Right forelimb (tissue), 1 donor: ENCODE data around the gene FSIP1.

Experiments used
- DNase-seq: peaks from one replicate; pipeline ENCODE4 v3.0.0-alpha.2; 2018

The FSIP1 gene

DNA sequence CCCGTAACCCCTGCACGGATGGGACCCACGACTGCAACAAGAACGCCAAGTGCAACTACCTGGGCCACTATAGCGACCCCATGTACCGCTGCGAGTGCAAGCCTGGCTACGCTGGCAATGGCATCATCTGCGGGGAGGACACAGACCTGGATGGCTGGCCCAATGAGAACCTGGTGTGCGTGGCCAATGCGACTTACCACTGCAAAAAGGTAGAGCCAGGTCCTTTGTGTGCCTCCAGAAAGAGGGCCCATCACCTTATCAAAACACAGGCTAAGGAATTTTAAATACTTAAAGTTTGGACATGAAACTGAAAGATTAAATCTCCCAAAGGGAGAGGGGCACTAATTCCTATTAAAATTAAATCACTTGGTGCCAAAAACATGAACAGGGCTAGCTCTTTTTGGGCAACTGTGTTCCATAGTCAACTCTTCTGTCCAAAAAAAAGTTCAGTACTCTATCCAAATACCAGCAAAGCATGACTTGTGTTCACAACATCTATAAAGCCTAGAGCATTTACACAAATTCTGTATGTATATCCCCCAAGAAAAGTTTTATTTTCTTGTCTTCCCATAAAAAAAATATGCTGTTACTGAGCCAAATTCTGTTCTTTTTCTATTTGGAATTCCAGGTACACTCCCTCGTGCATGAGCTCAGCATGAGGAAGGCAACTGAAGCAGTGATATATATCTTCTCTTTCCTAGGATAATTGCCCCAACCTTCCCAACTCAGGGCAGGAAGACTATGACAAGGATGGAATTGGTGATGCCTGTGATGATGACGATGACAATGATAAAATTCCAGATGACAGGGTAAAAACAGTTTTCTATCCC is 192.6 kb downstream of the FSIP1 start:
- DNase-seq, result no peak

DNA sequence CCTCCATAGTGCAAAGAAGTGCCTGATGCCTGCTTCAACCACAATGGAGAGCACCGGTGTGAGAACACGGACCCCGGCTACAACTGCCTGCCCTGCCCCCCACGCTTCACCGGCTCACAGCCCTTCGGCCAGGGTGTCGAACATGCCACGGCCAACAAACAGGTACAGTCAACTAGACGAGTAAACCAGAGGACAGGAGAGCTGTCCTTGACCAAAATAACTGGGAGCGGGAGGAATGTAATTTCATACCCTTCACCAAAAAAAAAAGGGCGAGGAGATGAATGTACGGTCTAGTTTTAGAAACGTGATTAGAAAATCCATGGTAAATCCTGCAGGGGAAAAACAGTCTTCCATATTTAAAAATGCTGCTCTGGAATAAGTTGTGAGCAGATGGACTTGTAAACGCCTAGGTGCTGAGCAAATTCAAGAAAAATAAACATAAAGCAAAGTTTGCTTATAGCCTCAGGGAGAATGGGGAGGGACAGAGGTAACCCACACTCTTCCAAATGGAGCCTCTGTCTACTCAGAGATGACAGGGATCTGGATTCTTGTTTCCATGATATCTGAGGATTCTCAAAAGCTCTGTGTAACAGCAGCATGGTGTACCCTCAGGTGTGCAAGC is 193.3 kb downstream of the FSIP1 start:
- DNase-seq, result no peak

DNA sequence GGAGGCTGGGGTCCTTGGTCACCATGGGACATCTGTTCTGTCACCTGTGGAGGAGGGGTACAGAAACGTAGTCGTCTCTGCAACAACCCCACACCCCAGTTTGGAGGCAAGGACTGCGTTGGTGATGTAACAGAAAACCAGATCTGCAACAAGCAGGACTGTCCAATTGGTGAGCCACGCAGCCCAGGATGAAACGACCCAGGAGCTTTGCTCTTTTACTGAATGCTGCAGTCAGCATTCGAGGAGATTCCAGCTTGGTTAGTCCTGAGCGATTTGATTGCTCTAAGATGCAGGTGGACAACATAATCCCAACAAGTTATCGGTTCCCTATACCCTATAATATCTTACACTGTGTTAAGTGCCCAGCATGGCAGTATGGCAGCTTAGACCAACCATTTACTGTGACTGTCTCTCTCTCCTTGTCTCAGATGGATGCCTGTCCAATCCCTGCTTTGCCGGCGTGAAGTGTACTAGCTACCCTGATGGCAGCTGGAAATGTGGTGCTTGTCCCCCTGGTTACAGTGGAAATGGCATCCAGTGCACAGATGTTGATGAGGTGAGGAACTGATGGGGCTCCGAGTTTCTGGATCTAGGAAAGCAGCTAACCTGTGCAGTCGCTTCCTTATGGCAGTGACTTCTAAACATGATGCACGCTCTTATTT is 194.0 kb downstream of the FSIP1 start:
- DNase-seq, result no peak

DNA sequence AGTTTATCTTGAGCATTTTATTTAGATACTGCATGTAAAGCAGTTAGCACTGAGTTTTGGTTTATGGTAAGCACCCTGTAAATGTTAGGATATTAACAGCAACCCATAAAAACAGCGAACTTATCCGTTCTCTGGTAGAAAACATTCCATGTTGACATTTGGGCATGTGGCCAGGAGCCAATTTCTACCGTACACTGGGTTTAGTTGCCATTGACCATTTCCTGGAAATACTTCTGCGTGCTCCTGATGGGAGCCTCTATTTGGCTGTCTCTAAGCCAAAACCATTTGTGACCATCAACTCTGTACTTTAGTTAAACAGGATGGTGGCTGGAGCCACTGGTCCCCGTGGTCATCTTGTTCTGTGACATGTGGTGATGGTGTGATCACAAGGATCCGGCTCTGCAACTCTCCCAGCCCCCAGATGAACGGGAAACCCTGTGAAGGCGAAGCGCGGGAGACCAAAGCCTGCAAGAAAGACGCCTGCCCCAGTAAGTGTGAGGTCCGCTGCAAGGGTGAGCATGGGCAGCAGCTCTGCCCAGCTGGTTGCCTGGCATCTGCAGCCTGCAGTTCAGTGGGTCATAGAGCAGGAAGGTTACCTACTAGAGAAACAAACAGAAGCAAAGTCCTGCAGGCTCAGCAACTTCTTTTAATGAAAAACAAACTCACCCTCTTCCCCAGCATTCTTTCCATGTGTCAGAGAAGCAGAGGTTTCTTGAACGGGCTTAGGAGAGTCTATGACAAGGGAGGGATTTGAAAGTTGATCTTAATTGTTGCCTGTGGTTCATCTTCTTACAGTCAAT is 194.7 kb downstream of the FSIP1 start:
- no peak for DNase-seq

DNA sequence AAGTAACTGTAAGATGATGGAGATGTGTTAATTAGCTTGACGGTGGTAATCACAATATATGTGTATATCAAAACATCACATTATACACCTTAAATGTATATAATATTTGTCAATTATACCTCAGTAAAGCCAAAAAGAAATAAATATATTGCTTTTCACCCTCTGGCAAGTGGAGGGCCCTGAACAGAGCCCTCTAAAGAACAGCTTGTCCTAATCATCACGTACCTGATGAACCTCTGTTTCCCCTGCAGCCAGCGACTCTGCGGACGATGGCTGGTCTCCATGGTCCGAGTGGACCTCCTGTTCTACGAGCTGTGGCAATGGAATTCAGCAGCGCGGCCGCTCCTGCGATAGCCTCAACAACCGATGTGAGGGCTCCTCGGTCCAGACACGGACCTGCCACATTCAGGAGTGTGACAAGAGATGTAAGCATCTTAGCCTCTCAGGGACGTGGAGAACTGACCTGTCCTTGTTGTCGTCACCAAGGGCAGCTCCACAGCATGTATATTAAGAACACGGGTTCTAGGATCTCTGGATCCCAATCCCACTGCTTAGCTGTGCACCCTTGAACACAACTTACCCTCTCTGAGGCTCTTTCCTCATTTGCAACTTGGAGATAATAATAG is 195.4 kb downstream of the FSIP1 start:
- no peak for DNase-seq

DNA sequence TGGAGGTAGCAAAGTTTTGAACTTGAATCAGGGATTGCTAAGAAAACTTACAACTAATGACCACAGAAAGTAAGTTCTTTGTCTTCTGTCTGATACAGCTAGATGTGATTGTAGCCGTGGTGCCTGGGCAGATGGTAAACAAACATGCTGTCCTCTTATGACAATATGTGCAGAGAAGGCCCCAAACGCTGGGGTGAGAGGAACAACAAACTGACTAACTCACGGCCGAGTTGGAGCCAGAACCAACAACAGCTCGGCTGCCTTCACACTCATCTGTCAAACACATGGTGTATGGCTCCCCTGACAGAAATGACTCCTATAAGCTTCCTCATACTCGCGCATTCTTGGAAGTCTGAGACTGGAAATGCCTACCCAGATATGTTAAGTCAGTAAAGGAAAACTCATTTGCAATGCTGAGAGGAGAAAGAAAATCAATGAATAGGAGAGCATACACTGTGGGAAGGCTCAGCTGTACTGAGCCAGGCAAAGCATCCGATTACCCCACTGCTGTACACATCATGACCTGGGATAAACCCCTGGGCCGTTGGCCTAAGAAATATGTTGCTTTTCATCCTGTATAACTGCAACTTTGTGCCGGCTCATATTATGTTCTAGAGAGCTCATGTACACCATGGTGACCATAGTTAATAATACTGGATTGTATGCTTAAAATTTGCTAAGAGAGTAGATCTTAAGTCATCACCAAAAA is 196.1 kb downstream of the FSIP1 start:
- DNase-seq, result peak; percentile 54

DNA sequence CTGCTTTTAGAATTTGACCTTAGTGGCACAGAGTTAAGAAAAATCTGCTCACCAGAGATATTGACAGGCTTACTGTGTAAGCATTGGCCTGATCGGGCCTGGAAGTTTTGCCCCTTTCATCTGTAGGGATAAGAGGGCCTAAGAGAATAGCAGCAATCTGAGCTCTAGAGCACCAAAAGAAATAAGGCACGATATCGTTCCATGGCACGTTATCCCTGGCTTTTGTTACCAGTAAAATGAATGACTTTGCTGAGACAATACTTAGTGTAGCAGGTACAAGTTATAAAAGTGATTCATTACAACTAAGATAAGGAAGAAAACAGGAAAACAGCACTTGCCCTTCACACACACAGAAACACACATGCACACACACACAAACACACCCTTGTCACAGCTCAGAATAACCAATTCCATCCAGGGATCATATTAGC is 196.8 kb downstream of the FSIP1 start:
- DNase-seq, result no peak

DNA sequence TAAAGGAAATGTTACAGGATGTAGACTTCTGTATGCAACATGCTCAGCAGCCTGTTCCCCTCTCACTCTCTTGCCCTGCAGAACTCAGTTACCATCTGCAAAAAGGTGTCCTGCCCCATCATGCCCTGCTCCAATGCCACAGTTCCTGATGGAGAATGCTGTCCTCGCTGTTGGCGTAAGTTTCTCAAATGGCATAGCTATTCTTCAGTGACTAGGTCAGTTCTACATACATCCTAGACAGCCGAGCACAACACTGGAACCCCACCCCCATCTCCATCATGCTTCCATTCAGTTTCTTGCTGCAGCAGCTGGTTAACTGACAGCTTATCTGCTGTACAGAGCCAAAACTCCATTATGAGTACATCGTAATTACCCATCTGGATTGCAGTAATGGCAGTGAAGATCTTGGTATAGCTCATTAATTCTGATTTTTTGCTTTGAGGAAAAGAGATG is 197.2 kb downstream of the FSIP1 start:
- no peak for DNase-seq

DNA sequence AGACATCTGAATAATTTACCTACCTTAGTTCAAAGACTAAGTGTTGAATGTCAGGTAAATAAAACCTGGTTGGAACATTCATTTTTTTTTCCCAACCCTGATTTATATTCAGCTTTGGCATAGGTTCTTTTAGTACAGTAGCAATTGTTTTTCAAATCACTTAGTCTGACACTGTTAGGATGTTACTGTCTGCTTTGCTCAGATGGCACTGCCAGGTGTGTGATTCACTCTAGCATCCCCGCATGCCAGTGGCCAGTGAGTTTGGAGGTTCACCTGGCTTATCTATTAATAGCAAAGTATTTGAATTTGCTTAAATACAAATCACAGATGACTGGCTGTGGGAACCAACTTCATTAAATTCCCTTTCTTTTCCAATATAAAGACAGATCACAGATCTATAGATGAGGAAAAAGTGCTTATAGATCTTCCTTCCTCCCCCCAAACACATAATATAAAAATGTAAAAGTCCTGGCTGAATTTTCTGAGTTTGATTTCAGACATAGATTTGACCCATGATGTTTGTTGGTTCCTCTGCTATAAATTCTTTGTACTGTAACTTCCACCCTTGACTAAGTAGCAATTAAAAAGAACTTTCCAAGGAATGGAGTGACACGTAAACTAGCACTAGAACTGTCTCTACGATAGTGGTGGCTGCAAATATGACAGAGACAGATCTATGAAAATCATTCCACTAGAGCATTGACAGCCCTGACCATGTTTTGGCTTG is 197.8 kb downstream of the FSIP1 start:
- no peak for DNase-seq

DNA sequence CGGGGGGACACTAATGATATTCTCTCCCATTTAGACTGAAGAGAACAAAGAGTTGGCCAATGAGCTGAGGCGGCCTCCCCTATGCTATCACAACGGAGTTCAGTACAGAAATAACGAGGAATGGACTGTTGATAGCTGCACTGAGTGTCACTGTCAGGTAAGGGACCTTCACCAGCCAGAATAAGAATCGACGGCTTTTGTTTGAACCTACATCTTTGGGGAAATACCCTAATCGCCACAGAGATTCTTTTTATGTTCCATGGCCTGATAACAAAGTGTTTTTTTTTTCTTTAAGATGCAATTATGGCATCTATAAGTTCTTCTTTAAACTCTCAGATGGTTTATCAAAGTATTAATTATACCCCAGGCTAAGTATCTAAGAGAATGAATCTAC is 198.4 kb downstream of the FSIP1 start:
- DNase-seq, result no peak

DNA sequence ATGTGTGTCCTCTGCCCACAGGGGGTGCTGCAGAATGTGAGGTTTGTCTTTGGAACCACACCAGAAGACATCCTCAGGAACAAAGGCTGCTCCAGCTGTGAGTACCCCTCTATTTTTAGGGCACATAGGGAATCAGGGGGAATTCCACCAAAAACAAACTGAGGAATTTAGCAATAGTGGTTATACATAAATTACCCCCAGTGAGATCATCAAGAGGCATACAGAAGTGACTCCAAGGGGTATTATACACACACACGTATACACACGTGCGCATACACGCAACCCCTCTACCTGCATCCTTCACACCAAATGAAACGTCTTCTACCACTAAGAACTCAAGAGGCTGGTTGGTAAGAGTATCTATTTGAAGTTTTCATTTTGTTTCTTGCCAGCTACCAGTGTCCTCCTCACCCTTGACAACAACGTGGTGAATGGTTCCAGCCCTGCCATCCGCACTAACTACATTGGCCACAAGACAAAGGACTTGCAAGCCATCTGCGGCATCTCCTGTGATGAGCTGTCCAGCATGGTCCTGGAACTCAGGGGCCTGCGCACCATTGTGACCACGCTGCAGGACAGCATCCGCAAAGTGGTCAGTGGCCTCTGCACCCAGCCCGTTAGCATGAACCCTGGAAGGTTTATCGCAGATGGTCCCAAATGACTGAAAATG is 198.9 kb downstream of the FSIP1 start:
- peak; percentile 56 for DNase-seq

DNA sequence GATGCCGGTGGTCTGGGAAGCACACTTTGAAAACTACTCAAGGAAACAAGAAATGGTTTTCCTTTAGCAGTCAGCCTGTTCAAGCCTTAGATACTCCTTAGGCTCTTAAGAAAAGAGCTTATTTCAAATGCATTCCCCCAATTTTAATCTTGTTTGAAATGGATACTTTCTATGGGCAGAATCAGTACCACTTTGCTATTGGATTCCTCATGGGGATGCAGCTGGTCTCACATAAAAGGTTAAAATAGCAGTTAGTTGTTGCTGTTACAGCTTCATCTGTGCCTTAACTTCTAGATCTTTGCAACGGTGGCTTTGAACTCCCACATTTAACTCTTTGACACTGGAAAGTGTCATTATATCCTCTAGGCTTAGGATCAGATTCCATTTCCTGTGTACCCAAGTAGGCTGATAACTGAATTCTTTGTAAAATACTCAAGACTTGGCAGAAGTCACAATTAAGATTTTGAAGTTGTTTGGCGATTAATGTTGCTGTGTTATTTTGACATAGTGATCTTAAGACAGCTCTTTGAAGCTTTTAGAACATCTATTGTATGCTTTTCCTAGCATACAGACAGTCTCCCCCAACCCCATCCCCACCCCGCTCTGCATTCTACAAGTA is 199.6 kb downstream of the FSIP1 start:
- DNase-seq, result no peak

DNA sequence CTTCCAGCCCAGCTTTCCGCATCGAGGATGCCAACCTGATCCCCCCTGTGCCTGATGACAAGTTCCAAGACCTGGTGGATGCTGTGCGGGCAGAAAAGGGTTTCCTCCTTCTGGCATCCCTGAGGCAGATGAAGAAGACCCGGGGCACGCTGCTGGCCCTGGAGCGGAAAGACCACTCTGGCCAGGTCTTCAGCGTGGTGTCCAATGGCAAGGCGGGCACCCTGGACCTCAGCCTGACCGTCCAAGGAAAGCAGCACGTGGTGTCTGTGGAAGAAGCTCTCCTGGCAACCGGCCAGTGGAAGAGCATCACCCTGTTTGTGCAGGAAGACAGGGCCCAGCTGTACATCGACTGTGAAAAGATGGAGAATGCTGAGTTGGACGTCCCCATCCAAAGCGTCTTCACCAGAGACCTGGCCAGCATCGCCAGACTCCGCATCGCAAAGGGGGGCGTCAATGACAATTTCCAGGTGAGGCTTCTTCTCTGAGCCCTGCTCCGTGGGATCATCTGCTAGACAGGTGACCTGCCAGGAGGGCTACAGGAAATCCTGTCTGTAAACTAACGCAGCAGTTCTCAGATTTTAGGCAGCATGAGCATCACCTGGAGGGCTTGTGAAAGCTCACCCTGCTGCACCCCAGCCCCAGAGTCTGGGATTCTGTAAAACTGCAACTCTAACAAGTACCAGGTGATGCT is 200.2 kb downstream of the FSIP1 start:
- DNase-seq, result peak; percentile 61

DNA sequence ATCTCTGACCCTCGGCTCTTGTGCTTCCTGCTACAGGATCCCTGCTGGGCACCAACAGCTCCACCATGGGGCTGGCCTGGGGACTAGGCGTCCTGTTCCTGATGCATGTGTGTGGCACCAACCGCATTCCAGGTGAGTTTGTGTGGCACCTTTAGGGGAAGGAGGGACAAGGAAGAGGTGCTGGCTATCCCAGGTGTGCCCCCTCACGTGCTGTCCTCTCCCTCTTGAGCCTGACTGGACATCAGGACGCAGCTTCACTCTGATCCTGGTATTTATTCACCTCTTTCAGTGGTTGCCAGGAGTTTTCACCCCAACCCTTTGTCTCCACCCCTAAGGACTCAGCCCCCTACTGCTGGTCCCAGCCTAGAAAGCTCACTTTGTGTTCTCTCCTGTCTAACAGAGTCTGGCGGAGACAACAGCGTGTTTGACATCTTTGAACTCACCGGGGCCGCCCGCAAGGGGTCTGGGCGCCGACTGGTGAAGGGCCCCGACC is 200.8 kb downstream of the FSIP1 start:
- peak; percentile 58 for DNase-seq

DNA sequence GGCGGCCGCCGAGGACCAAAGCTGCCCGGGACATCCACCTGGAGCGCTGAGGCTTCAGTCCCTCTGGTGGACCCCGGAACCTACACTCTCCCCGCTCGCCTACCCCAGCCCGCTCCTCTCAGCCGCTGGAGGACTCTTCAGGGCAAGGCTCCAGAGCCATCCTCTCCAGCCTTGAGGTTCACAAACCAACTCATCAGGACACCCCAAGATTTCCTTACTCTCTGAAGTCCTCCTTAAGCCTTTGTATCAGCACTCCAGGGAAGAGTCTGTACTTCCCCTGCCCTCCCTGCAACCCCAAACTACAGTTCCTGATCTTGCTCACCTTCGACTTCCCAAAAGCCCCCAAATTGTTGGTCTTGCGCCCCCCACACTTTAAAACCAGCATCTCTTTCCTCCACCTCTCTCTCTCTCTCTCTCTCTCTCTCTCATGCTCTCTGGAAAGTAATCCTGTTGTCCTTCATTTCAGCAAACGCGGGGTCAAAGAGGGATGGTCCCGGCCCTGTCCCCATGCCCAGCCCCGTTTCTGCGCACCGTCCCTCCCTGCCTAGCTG is 201.3 kb downstream of the FSIP1 start:
- DNase-seq, result no peak

DNA sequence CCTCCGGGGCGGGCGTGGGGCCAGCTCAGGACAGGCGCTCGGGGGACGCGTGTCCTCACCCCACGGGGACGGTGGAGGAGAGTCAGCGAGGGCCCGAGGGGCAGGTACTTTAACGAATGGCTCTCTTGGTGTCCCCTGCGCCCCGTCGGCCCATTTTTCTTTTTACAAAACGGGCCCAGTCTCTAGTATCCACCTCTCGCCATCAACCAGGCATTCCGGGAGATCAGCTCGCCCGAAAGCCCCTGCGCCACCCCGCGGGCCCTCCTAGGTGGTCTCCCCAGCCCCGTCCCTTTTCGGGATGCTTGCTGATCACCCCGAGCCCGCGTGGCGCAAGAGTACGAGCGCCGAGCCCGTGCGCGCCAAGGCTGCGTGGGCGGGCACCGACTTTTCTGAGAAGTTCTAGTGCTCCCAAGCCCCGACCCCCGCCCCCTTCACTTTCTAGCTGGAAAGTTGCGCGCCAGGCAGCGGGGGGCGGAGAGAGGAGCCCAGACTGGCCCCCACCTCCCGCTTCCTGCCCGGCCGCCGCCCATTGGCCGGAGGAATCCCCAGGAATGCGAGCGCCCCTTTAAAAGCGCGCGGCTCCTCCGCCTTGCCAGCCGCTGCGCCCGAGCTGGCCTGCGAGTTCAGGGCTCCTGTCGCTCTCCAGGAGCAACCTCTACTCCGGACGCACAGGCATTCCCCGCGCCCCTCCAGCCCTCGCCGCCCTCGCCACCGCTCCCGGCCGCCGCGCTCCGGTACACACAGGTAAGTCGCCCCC is 202.0 kb downstream of the FSIP1 start, which contains the start of gene THBS1:
Gene THBS1, plus strand, starts transcription at position 595 of the 757 bp plus-strand sequence. CDS start 779 bp downstream, outside the sequence.
- DNase-seq, result peak; percentile 98

DNA sequence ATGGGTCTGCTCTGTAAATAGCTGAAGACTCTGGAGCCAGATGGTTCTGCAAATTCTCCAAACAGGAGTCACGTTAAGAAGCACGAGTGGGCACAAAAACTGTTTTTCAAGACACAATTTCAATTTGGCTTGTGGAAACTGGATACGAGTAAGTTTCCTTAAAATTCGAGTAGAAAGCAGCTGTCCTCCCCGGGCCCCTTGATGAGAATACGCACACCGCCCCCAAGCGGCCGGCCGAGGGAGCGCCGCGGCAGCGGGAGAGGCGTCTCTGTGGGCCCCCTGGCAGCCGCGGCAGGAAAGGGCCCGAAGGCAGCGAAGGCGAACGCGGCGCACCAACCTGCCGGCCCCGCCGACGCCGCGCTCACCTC is 202.5 kb downstream of the FSIP1 start:
- peak; percentile 99 for DNase-seq

DNA sequence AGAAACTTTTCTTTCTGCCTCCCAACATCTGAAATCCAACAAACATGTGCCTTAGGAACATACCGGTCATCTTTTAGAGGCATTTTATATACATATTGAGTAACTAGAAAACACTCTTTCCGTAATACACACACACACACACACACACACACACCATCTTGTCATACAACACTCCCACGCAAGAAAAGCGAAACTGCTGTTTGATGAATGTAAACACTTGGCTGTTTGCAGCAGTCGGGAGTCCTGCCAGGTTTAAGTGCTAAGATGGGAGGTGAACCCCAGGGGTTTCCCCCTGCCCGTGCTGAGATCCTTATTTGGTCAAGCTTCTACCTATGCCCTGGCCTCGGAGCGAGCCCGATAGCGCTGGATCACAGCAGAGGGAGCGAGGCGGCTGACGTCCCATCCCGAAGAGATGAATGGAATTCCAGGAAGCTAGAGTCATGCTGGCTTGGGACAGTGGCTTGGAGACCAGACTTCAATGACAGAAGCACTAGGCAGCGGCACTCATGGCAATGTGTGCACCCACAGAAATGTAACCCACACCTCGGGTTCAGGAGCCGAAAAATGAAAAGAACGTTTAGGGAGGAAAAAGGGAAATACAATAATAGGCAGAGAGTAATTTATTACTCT is 203.0 kb downstream of the FSIP1 start:
- DNase-seq, result peak; percentile 84
